ENCODE measurements around the gene SLC9A3.

SLC9A3 gene

DNA sequence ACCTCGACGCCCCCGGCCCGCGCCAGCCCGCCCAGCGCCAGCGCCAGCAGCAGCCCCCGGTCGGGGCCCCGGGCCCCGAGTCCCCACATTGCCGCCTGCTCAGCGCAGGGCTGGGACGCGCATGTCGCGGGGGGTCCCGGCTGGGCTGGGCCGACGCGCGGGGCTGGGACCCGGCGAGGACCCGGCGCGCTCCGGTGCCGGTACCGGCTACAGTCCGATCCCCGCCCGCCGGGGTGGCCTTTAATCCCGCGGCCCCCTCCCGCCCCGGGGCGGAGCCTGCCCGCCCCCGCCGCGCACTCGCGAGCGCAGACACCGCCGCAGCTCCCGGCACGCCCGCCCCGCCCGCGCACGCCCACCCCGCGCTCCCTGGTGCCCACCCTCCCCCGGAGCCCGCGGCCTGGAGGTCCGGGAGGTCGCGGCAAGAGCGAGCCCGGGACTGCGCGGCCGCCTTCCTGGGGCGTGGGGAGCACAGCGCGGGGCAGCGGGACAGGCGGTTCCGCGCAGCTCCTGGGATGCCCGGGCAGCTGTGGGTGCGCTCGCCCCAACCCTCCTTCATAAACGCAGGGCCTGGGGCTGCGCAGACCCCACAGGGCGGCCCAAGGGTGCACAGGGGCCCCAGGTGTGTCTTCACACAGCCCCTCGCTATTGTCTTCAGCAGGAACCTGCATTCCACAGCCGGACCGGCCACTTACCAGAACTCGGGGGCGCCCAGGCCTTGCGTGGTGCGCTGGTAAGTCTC, at the start of gene SLC9A3:
Gene SLC9A3, minus strand, starts transcription at position 216 of the 739 bp plus-strand sequence.
- Histone ChIP-seq H3K27me3 (ENCODE audit: low read depth, low read length) (peaks cover 7% of the 10 kb centered on the region; the same call in 1 of the 2 replicates), H2AFZ (ENCODE audit: low read depth, low read length) (no peak within 1 kb of the TSS), H3K4me3 (ENCODE audit: low read length) (no peak within 1 kb of the TSS), H3K36me3 (replicated peaks; ENCODE audit: low read depth, low read length) (no peaks in the 10 kb centered on the region), H3K4me1 (ENCODE audit: low read length) (peaks cover 7% of the 10 kb centered on the region), H3K9me3 (ENCODE audit: insufficient read depth, low read length) (no peaks in the 10 kb centered on the region), H3K79me2 (ENCODE audit: low read length) (no peaks in the 10 kb centered on the region), H4K20me1 (ENCODE audit: insufficient read depth, low read length) (no peaks in the 10 kb centered on the region), H3K27ac (ENCODE audit: low read length) (no peak within 1 kb of the TSS), H3K9ac (ENCODE audit: low read length) (no peak within 1 kb of the TSS), H3K4me2 (ENCODE audit: low read length) (no peak within 1 kb of the TSS)
- TF ChIP-seq EZH2phosphoT487 (IDR thresholded peaks at IDR 0.05; ENCODE audit: low read depth), result no peak
- TF ChIP-seq, protein P1, sequence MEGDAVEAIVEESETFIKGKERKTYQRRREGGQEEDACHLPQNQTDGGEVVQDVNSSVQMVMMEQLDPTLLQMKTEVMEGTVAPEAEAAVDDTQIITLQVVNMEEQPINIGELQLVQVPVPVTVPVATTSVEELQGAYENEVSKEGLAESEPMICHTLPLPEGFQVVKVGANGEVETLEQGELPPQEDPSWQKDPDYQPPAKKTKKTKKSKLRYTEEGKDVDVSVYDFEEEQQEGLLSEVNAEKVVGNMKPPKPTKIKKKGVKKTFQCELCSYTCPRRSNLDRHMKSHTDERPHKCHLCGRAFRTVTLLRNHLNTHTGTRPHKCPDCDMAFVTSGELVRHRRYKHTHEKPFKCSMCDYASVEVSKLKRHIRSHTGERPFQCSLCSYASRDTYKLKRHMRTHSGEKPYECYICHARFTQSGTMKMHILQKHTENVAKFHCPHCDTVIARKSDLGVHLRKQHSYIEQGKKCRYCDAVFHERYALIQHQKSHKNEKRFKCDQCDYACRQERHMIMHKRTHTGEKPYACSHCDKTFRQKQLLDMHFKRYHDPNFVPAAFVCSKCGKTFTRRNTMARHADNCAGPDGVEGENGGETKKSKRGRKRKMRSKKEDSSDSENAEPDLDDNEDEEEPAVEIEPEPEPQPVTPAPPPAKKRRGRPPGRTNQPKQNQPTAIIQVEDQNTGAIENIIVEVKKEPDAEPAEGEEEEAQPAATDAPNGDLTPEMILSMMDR (IDR thresholded peaks at IDR 0.05; ENCODE audit: low read depth, low read length), result no peak

DNA sequence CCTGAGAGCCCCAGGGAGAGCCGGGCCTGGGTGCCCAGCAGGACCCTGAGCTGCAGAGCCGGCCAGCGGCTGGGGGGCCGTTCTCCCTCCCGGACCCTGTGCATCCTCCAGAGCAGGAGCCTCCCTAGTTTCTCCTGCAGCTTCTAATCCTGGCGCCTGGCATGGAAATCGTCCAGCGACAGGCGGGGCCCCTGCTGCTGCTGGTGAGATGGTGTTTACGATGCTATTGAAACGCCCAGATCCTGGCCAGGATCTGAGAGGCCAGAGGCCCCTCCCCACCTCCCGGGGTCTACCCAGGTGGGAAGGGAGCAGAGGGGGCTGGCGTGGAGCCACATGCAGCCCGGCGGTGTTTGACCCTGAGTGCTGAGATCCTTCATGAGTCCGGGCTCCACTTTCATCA, 49.7 kb upstream of the SLC9A3 start:
- no peaks in the 10 kb centered on the region for H3K9me3 ChIP-seq (ENCODE audit: insufficient read depth, low read length)
- peaks cover 27% of the 10 kb centered on the region; the same call in 1 of the 2 replicates for H3K27me3 ChIP-seq (ENCODE audit: low read depth, low read length)
- H2AFZ ChIP-seq (ENCODE audit: low read depth, low read length), result no peak overlapping the region
- H3K36me3 ChIP-seq (replicated peaks; ENCODE audit: low read depth, low read length), result no peaks in the 10 kb centered on the region
- no peak overlapping the region for H3K4me2 ChIP-seq (ENCODE audit: low read length)
- no peak overlapping the region for H3K27ac ChIP-seq (ENCODE audit: low read length)
- no peak overlapping the region for H3K4me3 ChIP-seq (ENCODE audit: low read length)
- H4K20me1 ChIP-seq (ENCODE audit: insufficient read depth, low read length), result no peaks in the 10 kb centered on the region
- TF ChIP-seq, protein P1 (IDR thresholded peaks at IDR 0.05; ENCODE audit: low read depth, low read length), result no peak
- TF ChIP-seq EZH2phosphoT487 (IDR thresholded peaks at IDR 0.05; ENCODE audit: low read depth), result no peak
- no peak overlapping the region for H3K9ac ChIP-seq (ENCODE audit: low read length)
- H3K79me2 ChIP-seq (ENCODE audit: low read length), result no peaks in the 10 kb centered on the region
- no peaks in the 10 kb centered on the region for H3K4me1 ChIP-seq (ENCODE audit: low read length)

DNA sequence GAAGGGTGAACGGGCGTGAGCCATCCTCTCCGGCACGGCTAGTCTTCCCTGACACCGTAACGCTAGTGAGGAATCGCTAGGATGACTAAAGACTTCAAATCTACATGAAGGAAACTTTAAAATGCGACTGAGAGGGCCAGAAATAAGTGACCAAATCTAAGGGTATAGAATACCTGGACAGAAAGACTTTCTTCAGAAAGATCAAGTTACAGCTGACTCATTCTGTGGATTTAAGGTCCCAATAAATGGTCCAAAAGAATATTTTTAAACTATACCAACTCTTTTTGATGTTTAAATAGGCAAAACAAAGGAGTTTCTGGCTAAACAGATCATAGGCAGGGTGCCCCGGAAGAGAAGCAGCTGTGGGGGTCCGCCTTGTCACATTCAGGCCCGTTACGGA, 49.0 kb upstream of the SLC9A3 start:
- no peak overlapping the region for H3K4me2 ChIP-seq (ENCODE audit: low read length)
- no peak overlapping the region for H3K9ac ChIP-seq (ENCODE audit: low read length)
- peaks cover 22% of the 10 kb centered on the region; the same call in 1 of the 2 replicates for H3K27me3 ChIP-seq (ENCODE audit: low read depth, low read length)
- H3K27ac ChIP-seq (ENCODE audit: low read length), result no peak overlapping the region
- H3K79me2 ChIP-seq (ENCODE audit: low read length), result no peaks in the 10 kb centered on the region
- H3K4me1 ChIP-seq (ENCODE audit: low read length), result no peaks in the 10 kb centered on the region
- TF ChIP-seq, protein P1 (IDR thresholded peaks at IDR 0.05; ENCODE audit: low read depth, low read length), result no peak
- TF ChIP-seq EZH2phosphoT487 (IDR thresholded peaks at IDR 0.05; ENCODE audit: low read depth), result no peak
- no peak overlapping the region for H3K4me3 ChIP-seq (ENCODE audit: low read length)
- no peaks in the 10 kb centered on the region for H3K36me3 ChIP-seq (replicated peaks; ENCODE audit: low read depth, low read length)
- H2AFZ ChIP-seq (ENCODE audit: low read depth, low read length), result no peak overlapping the region
- H3K9me3 ChIP-seq (ENCODE audit: insufficient read depth, low read length), result no peaks in the 10 kb centered on the region
- no peaks in the 10 kb centered on the region for H4K20me1 ChIP-seq (ENCODE audit: insufficient read depth, low read length)

DNA sequence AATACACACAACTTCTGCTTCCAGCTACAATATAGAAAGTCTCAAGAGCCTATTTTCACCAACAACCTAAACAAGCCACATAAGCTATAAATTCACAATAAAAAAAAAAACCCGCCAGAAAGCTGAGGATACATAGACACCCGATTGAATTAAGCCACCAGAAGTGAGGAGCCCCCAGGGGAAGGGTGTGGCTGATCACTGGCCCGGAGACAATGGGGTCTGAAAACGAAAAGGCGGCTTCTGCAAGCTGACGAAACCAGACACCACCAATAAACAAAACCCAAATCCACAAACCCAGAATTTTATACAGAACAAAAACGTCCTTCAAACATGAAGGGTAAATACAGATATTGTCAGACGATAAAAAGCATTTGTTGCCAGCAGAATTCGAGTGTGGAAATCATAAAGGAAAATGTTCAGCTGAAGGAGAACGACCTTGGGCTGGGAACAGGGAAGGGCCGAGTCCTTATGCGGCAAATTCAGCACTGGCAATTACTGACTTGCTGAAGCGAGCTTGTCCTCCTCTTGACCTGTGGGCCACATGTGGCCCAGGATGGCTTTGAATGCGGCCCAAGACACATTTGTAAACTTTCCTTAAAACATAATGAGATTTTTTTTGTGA, 48.3 kb upstream of the SLC9A3 start:
- Histone ChIP-seq H3K4me3 (ENCODE audit: low read length) (no peak overlapping the region), H3K4me2 (ENCODE audit: low read length) (no peak overlapping the region), H2AFZ (ENCODE audit: low read depth, low read length) (no peak overlapping the region), H3K27me3 (ENCODE audit: low read depth, low read length) (peaks cover 16% of the 10 kb centered on the region; the same call in 1 of the 2 replicates), H3K27ac (ENCODE audit: low read length) (no peak overlapping the region), H3K4me1 (ENCODE audit: low read length) (no peaks in the 10 kb centered on the region), H3K9me3 (ENCODE audit: insufficient read depth, low read length) (no peaks in the 10 kb centered on the region), H4K20me1 (ENCODE audit: insufficient read depth, low read length) (no peaks in the 10 kb centered on the region), H3K9ac (ENCODE audit: low read length) (no peak overlapping the region), H3K79me2 (ENCODE audit: low read length) (no peaks in the 10 kb centered on the region), H3K36me3 (replicated peaks; ENCODE audit: low read depth, low read length) (no peaks in the 10 kb centered on the region)
- TF ChIP-seq, protein P1 (IDR thresholded peaks at IDR 0.05; ENCODE audit: low read depth, low read length), result no peak
- no peak for TF ChIP-seq EZH2phosphoT487 (IDR thresholded peaks at IDR 0.05; ENCODE audit: low read depth)
